ENCODE measurements around the gene LRWD1.
"Not testable (repeated sequence)": the region's sequence is repeated elsewhere in the genome, so short reads cannot be mapped to it uniquely, and the experiment has no call there.

Gene LRWD1

GRCh38 chr7:102469351-102469971, 4.7 kb downstream of the LRWD1 start:
- no peak for DNase-seq

- DNase-seq = no peak
Observed at GRCh38 chr7:102469972-102470825, 5.4 kb downstream of the LRWD1 start.

- DNase-seq = no peak
Observed at GRCh38 chr7:102471791-102472125, 7.0 kb downstream of the LRWD1 start.

GRCh38 chr7:102472126-102473041, 7.6 kb downstream of the LRWD1 start:
- DNase-seq = no peak

GRCh38 chr7:102473271-102473991, 8.6 kb downstream of the LRWD1 start:
- no peak for DNase-seq

- not testable (repeated sequence) for DNase-seq
Observed at GRCh38 chr7:102474116-102474515, 9.3 kb downstream of the LRWD1 start.

- not testable (repeated sequence) for DNase-seq
Observed at GRCh38 chr7:102474736-102475435, 10.1 kb downstream of the LRWD1 start.

- DNase-seq = not testable (repeated sequence)
Observed at GRCh38 chr7:102478314-102479208, 13.8 kb downstream of the LRWD1 start, which contains the start of gene POLR2J. TSS of gene POLR2J (minus strand) at chr7:102478922. CDS start at chr7:102478860, 62 bp downstream.

- DNase-seq = not testable (repeated sequence)
Observed at GRCh38 chr7:102479209-102479584, 14.4 kb downstream of the LRWD1 start.

- not testable (repeated sequence) for DNase-seq
Observed at GRCh38 chr7:102479982-102480637, 15.3 kb downstream of the LRWD1 start.

GRCh38 chr7:102481962-102482361, 17.2 kb downstream of the LRWD1 start:
- not testable (repeated sequence) for DNase-seq

- DNase-seq = not testable (repeated sequence)
Observed at GRCh38 chr7:102484317-102484716, 19.5 kb downstream of the LRWD1 start.

GRCh38 chr7:102490529-102491075, 25.8 kb downstream of the LRWD1 start:
- not testable (repeated sequence) for DNase-seq

GRCh38 chr7:102493220-102493935, 28.6 kb downstream of the LRWD1 start:
- DNase-seq = not testable (repeated sequence)

GRCh38 chr7:102494026-102494425, 29.2 kb downstream of the LRWD1 start:
- DNase-seq = not testable (repeated sequence)

GRCh38 chr7:102494473-102495149, 29.8 kb downstream of the LRWD1 start:
- DNase-seq = not testable (repeated sequence)

GRCh38 chr7:102496861-102497260, 32.1 kb downstream of the LRWD1 start:
- not testable (repeated sequence) for DNase-seq

GRCh38 chr7:102497308-102497707, 32.5 kb downstream of the LRWD1 start:
- not testable (repeated sequence) for DNase-seq
